CD4-positive, alpha-beta T cell (primary cell): ENCODE results near the gene PDILT. TPM values are rescaled to one million over a fixed set of nuclear protein-coding genes. Genes with fewer than 3 reads are reported as not detected.

Experiments
- ATAC-seq: fragments of 200-7000 bp; cut with Tn5 transposase; one replicate; pipeline ENCODE4 v1.10.0; 2022; ENCODE audit warnings: mild to moderate bottlenecking; ENCODE audit not compliant: poor library complexity
- CTCF ChIA-PET: fragments of 350-600 bp; sonication (Branson Sonifier 250); formaldehyde crosslinking; loops from one replicate; lab custom pipeline; 2021; ENCODE audit warnings: antibody characterized with exemption, inconsistent platforms; lab: Charles Lee
- POLR2A ChIA-PET: fragments of 350-600 bp; sonication (Branson Sonifier 250); formaldehyde crosslinking; loops from one replicate; lab custom pipeline; 2021; ENCODE audit warnings: antibody characterized with exemption, inconsistent platforms; lab: Charles Lee
- DNase-seq, 14 experiments: peaks; one replicate each; pipeline ENCODE4 v3.0.0-alpha.2; 2013 to 2020; ENCODE audit warnings: mixed read lengths in 2 of 14
- H3K27ac ChIP-seq, 2 donors: one replicate each; pipeline versions ENCODE4 v1.5.1 to v1.7.0; 2013; ENCODE audit warnings: low read length in 2 of 2, low read depth in 1 of 2, mild to moderate bottlenecking in 1 of 2
- H3K27me3 ChIP-seq, 2 experiments: 1 replicate in 1 of 2; 2 replicates in 1 of 2; pipeline versions ENCODE4 v1.6.1 to v1.7.0; 2013; ENCODE audit warnings: low read length in 2 of 2, control low read depth in 1 of 2, mild to moderate bottlenecking in 1 of 2, moderate library complexity in 1 of 2; ENCODE audit not compliant: insufficient read depth in 2 of 2, control insufficient read depth in 1 of 2
- H3K36me3 ChIP-seq: one replicate; pipeline ENCODE4 v1.6.1; 2013; ENCODE audit warnings: low read length, control low read depth; ENCODE audit not compliant: insufficient read depth
- H3K4me1 ChIP-seq: one replicate; pipeline ENCODE4 v1.6.1; 2013; ENCODE audit warnings: low read length, control low read depth; ENCODE audit not compliant: insufficient read depth
- H3K4me3 ChIP-seq: one replicate; pipeline ENCODE4 v1.5.1; 2013; ENCODE audit warnings: mild to moderate bottlenecking, low read length, moderate library complexity
- H3K9me3 ChIP-seq, 2 experiments: 1 replicate in 1 of 2; 2 replicates in 1 of 2; pipeline versions ENCODE4 v1.6.1 to v1.7.0; 2013; ENCODE audit warnings: low read length in 2 of 2, mild to moderate bottlenecking in 2 of 2, control low read depth in 1 of 2, moderate library complexity in 1 of 2; ENCODE audit not compliant: control insufficient read depth in 1 of 2, insufficient read depth in 1 of 2
- H3K27ac Mint-ChIP-seq: one replicate; pipeline ENCODE4 v1.8.0; 2020; ENCODE audit warnings: mixed read lengths
- H3K27me3 Mint-ChIP-seq: one replicate; pipeline ENCODE4 v1.8.0; 2021; ENCODE audit warnings: mixed read lengths
- H3K36me3 Mint-ChIP-seq: one replicate; pipeline ENCODE4 v1.8.0; 2021; ENCODE audit warnings: low read depth, mixed read lengths
- H3K4me1 Mint-ChIP-seq: one replicate; pipeline ENCODE4 v1.8.0; 2021; ENCODE audit warnings: low read depth, mixed read lengths
- H3K4me3 Mint-ChIP-seq: one replicate; pipeline ENCODE4 v1.8.0; 2020; ENCODE audit warnings: mild to moderate bottlenecking, mixed read lengths
- H3K9me3 Mint-ChIP-seq: one replicate; pipeline ENCODE4 v1.8.0; 2020; ENCODE audit warnings: mixed read lengths
- intact Hi-C, 2 experiments: fragments of 100-400 bp; cut with DNase I in 1 of 2; cut with micrococcal nuclease in 1 of 2; formaldehyde crosslinking; loops; one replicate each; pipeline versions ENCODE4 v1.15.1 to v1.9.0; 2023 to 2025; cut with DNase I, micrococcal nuclease
- total RNA-seq, 174 experiments: library from RNA in 2 of 174; stranded (reverse) in 2 of 174; gene quantifications; one replicate each; pipeline ENCODE4 v1.2.3 and lab custom pipeline; 2021 to 2026
- TF ChIP-seq, protein P1 (sequence below): fragments of 200-600 bp; IDR thresholded peaks from one replicate; pipeline ENCODE4 v1.8.0; 2022; ENCODE audit warnings: antibody characterized with exemption, mild to moderate bottlenecking

Gene PDILT
- total RNA-seq, 2 experiments from 2014 or later, result not detected

GRCh38 chr16:20397468-20398074, 7.0 kb downstream of the PDILT start:
- H3K9me3 ChIP-seq, result no peaks in the 10 kb centered on the region
- no peaks in the 10 kb centered on the region for H3K4me1 ChIP-seq
- H3K4me3 Mint-ChIP-seq, result no peak overlapping the region
- H3K27me3 ChIP-seq, result no peaks in the 10 kb centered on the region
- no peak overlapping the region for H3K27ac ChIP-seq
- intact Hi-C loops, result no loop called here
- no peaks in the 10 kb centered on the region for H3K36me3 Mint-ChIP-seq
- no peaks in the 10 kb centered on the region for H3K36me3 ChIP-seq
- no peaks in the 10 kb centered on the region for H3K27me3 Mint-ChIP-seq
- POLR2A ChIA-PET, result no interaction called here
- no peak for DNase-seq
- H3K27ac Mint-ChIP-seq, result no peak overlapping the region
- CTCF ChIA-PET, result no interaction called here
- H3K4me3 ChIP-seq, result no peak overlapping the region
- TF ChIP-seq, protein P1, sequence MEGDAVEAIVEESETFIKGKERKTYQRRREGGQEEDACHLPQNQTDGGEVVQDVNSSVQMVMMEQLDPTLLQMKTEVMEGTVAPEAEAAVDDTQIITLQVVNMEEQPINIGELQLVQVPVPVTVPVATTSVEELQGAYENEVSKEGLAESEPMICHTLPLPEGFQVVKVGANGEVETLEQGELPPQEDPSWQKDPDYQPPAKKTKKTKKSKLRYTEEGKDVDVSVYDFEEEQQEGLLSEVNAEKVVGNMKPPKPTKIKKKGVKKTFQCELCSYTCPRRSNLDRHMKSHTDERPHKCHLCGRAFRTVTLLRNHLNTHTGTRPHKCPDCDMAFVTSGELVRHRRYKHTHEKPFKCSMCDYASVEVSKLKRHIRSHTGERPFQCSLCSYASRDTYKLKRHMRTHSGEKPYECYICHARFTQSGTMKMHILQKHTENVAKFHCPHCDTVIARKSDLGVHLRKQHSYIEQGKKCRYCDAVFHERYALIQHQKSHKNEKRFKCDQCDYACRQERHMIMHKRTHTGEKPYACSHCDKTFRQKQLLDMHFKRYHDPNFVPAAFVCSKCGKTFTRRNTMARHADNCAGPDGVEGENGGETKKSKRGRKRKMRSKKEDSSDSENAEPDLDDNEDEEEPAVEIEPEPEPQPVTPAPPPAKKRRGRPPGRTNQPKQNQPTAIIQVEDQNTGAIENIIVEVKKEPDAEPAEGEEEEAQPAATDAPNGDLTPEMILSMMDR, result no peak
- ATAC-seq, result no peak
- no peaks in the 10 kb centered on the region for H3K4me1 Mint-ChIP-seq
- H3K9me3 Mint-ChIP-seq, result no peaks in the 10 kb centered on the region

- Histone ChIP-seq H3K4me1 (no peaks in the 10 kb centered on the region), H3K4me3 (no peak overlapping the region), H3K9me3 (no peaks in the 10 kb centered on the region), H3K36me3 (no peaks in the 10 kb centered on the region), H3K27me3 (no peaks in the 10 kb centered on the region), H3K27ac (no peak overlapping the region)
- no peak overlapping the region for H3K4me3 Mint-ChIP-seq
- TF ChIP-seq, protein P1, result no peak
- CTCF ChIA-PET, result no interaction called here
- POLR2A ChIA-PET, result no interaction called here
- no peaks in the 10 kb centered on the region for H3K4me1 Mint-ChIP-seq
- intact Hi-C loops, result no loop called here
- H3K9me3 Mint-ChIP-seq, result no peaks in the 10 kb centered on the region
- H3K36me3 Mint-ChIP-seq, result no peaks in the 10 kb centered on the region
- ATAC-seq, result no peak
- H3K27me3 Mint-ChIP-seq, result no peaks in the 10 kb centered on the region
- DNase-seq, result no peak
- H3K27ac Mint-ChIP-seq, result no peak overlapping the region
These were observed 7.6 kb downstream of the PDILT start for GRCh38 chr16:20396846-20397467.

GRCh38 chr16:20395946-20396345, 8.6 kb downstream of the PDILT start:
- Mint-ChIP-seq H3K27ac (no peak overlapping the region), H3K9me3 (no peaks in the 10 kb centered on the region), H3K36me3 (no peaks in the 10 kb centered on the region), H3K4me3 (no peak overlapping the region), H3K27me3 (no peaks in the 10 kb centered on the region), H3K4me1 (no peaks in the 10 kb centered on the region)
- Histone ChIP-seq H3K4me3 (no peak overlapping the region), H3K27ac (no peak overlapping the region), H3K27me3 (no peaks in the 10 kb centered on the region), H3K36me3 (no peaks in the 10 kb centered on the region), H3K4me1 (no peaks in the 10 kb centered on the region), H3K9me3 (no peaks in the 10 kb centered on the region)
- intact Hi-C loops, result no loop called here
- CTCF ChIA-PET, result no interaction called here
- POLR2A ChIA-PET, result no interaction called here
- DNase-seq, result no peak
- TF ChIP-seq, protein P1, result no peak
- ATAC-seq, result no peak
